ENCODE results near the gene AQP12A.
"Not testable (repeated sequence)": the region's sequence is repeated elsewhere in the genome, so short reads cannot be mapped to it uniquely, and the experiment has no call there.

Gene AQP12A

GRCh38 chr2:240662681-240663080 lies 29.0 kb upstream of the AQP12A start:
- no peak for DNase-seq

DNA sequence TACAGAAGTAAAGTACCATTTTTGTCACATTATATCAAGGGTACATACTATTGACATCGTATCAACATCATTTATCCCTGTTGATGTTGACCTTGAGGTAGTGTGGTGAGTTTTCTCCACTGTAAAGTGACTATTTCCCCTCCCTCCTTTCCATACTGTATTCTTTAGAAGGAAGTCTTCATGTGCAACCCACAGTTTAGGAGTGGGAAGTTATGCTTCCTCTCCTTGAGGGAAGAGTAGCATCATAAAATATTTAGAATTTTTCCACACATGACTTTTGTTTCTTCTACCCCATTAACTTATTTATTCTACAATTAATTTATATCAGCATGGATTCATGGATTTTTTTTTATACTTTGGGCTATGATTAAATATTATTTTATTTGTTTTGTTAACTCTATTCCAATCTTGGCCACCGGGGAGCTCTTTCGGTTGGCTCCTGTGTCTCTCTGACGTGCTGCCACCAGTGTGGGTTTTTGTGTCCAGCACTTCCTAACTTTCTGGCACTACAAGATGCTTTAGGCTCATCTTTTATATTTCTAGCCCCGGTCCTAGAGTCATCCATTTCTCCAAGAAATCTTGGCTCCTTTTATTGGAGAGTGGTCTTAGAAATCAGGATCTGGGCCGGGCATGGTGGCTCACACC lies 28.0 kb upstream of the AQP12A start:
- no peak for DNase-seq

DNA sequence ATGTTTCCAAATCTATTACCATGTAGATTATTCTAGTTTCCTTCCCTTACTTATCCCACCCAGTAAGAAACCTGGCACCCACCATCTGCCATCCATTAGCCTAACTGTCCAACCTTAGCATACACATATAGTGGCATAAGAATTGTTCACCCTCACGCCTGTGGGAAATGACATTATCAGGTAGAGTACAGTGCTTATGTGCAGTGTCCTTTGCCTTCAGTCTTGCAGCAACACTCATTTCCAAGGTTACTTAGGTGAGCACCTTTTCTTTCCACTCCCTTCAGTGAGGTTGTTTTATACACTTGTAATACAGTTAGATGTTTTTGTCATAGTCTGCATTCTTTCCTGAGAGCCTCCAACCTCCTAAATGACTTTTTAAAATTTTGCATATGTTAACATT lies 27.0 kb upstream of the AQP12A start:
- DNase-seq = no peak

- no peak for DNase-seq
Observed at GRCh38 chr2:240670402-240670801, 21.3 kb upstream of the AQP12A start.

DNA sequence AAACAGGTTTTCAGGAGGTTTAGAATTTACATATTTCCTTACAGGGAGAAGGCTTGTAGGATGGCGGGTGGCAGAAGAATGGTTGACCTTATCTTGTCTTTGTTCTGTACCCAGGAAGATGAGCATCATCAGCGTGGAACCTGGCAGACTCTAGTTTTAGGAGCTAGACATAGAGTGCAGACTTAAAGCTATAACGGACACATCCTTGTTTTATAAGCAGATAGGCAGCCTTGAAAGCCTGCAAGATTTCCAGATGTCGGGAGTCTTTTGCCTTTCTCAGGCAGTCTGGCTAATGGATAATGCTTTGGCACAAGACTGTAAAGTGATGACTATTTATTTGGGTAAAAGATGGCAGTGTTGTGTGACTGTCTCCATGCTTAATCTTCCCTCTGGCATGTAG lies 20.7 kb upstream of the AQP12A start:
- no peak for DNase-seq

GRCh38 chr2:240672076-240672700 lies 19.5 kb upstream of the AQP12A start:
- no peak for DNase-seq

GRCh38 chr2:240672701-240673190 lies 18.9 kb upstream of the AQP12A start:
- DNase-seq = no peak

DNA sequence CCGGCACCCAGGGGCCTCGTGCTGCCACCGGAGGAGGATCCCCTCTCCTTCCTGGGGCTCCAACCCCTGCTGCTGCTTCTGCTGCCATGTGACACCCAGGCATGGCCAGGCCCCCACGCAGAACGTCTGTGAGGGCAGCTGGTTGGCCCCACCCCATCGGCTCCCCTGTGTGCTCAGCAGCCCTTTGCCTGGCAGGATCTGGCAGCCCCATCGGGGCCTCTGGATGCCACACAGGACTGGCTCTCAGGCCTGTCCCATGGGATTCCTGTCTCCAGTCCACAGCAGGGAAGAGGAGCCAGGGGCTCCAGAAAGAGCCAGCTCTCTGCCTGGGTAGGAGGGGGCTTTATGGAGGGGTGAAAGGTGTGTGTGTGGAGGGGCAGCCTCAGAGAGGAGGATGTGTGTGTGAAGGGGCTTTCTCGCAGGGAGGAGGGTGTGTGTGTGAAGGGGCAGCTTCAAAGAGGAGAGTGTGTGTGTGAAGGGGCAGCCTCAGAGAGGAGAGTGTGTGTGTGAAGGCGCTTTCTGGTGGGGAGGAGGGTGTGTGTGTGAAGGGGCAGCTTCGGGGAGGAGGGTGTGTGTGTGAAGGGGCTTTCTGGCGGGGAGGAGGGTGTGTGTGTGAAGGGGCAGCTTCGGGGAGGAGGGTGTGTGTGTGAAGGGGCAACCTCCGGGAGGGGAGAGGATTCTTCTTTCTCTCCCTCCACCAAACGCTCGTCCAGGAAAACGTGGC lies 17.0 kb upstream of the AQP12A start:
- not testable (repeated sequence) for DNase-seq

DNA sequence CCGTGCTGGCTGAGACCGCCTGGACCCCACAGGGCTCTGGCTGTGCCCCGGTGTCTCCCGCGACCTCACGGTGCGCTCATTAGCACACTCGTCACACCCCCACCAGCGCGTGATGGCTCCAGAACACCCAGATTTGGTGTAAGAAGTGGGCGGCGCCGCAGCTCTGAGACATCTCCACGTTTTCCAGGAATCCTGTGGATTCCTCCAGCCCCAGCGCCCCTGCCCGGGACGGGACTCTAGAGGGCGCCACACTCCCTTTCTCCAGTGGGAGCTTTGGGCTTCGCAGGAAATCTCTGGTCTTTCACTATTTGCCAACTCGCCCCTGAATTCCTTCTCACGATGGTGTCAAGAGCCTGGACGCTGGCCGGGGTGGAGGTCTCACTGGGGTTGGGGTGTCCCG lies 16.3 kb upstream of the AQP12A start:
- DNase-seq = not testable (repeated sequence)

DNA sequence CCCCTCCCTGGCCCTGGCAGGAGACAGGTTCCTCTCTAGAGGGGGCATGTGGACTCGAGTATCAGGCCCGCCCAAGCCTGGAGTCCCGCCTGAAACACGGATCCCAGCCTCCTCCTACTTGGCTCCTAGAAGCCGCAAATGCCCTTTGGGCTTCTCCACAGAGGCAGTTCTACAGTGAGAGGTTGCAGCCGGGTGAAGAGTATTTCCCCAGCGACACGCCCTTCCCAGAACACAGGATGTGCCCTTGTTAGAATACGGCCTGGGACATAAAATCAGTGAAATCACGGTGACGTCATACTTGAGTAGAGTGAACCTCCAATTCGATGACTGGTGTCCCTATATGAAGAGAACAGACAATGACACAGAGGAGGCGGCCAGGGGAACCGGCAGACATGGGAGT lies 13.6 kb upstream of the AQP12A start:
- not testable (repeated sequence) for DNase-seq

DNA sequence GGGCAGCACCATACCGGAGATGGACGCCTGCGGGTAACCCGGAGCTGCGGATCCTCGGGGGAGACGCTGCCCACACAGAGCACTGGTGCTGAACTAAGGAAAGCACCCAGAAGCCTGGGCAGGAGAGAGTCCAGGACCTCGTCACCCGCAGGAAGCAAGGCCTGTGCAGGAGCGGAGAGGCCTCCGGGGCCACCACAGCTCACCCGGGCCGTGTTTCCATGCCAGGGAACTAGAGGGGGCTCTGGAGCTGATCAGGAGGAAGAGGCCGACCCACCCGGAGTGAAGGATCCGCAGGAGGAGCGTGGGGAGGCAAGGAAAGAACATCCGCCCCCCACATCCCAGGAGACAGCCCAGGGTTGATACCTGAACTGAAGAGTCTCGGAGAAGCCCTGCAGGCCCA lies 12.8 kb upstream of the AQP12A start:
- not testable (repeated sequence) for DNase-seq

- DNase-seq = not testable (repeated sequence)
Observed at GRCh38 chr2:240680185-240680584, 11.5 kb upstream of the AQP12A start.

DNA sequence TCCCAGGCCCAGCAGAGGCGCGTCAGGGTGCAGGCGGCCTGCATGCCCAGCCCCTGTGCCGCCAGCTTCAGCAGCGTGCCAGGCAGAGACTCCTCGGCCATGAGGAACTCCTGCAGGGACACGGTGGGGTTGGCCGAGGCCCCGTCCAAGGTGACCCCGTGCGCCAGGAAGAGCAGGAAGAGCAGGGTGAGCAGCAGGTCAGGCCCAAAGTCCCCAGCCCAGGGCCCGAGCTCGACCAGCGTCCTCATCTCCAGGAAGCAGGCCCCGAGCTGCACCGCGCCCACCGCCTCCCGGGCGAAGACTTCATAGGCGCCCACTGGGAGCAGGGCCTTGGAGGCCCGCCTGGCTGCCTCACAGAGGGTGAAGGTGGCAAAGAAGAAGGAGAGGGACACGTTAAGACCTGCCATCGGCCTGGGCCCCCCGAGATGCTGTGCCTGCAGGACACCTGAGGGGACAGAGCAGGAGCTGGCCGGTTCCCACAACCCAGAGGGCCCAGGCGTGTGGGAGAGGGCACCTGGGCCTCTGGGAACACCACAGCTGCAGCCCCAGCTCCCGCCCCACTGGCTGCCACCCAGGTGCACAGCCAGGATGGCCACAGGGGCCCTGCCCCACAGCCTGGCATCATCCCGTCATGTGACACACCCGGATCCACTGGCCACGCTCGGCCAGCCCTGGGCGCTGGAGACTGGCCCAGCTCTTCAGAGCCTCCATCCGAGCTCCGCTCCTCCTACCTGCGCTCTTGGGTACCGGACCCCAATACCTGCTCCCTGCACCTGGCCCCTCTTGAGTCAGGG lies 9.0 kb upstream of the AQP12A start, which contains the start of gene AQP12B:
TSS of gene AQP12B (minus strand) at position 455 of the 794 bp plus-strand sequence. CDS start at position 407, 48 bp downstream.
- DNase-seq = not testable (repeated sequence)

DNA sequence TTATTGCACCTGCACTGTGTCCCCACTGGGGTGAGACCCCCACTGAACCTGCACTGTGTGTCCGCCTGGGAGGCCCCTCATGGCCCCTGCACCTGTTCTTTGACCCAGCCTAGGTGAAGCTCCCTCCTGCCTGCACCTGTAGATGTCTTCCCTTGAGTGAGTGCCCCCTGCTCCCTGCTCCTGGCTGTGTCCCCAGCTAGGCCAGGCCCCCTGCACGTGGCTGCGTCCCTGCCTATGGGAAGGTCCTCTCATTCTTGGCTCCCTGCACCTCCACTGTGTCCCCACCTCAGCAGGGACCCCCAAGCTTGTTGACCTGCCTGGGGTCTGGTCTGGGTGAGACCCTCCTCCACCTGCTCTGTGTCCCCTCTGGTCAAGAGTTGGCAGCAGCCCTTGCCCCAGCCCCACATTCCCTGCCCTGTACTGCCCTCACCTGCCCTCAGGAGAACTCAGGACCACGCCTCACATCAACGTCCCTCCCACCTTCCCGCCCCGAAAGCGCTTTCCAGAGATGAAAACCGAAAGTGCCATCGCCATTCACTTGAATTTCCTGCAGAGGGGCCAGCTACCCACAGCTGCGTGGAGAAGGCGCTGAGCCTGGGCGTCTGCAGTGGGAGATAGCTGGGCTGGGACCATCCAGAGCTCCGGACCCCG lies 8.2 kb upstream of the AQP12A start:
- not testable (repeated sequence) for DNase-seq

DNA sequence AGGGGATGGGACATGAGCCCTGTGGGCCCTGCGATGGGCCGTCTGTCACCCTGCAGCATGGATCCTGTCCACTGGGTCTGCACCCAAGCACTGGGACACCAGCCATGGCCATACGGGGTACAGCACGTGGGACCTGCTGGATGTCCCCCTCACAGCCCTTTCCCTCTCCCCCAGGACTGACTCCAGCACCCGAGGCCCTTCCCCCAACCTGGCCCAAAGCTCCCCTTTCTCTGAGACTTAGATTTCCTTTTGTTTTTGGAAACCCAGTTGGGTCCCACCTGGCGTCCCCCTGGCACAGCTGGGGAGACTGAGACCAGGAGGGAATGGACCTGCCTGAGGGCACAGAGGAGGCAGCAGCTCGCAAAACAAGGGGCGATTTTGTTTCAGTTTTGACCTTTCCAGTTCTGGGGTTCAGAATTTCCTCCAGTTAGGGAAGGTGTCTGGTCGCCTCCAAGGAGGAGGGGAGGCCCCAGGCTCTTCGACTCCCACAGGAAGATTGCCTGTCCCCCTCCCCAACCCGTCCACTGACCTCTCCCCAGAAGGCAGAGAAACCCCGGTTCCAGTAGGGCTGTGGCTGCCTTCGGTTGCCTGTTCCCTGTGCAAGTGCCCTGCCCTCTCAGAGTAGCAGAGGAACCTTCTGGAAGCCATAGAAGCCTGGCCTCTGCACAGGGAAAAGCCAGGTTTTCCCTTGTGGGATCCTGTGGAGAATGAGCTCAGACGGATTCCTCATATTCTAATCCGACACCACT lies 7.5 kb upstream of the AQP12A start:
- not testable (repeated sequence) for DNase-seq

DNA sequence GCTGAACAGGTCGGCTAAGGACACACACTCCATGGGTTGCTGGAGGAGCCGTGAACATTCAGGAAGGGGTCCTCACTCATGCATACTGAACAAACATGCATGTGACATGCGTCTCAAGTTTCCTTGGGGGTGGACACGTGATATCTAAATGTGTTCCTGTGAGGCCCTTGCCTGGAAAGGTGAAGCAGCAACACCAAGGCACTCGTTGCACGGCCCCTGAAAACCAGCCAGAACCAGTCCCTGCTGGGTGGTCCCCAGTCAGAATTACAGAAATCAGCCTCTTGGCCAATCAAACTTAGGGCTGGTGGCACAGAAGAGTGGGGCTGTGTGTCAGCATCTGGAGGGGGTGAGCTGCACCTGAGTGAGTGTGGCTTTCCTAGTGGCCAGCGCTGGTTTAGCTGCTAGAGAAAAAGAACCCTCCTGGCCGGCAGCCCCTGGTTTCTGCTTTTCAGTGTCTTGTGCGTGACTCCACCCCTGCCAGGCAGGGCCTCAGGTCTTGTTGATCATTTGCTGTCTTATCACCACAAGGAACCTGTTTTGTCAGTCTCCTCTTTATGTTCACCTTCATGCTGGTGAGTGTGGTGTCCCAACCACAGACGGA lies 5.8 kb upstream of the AQP12A start:
- DNase-seq = peak; percentile 60

- no peak for DNase-seq
Observed at GRCh38 chr2:240686460-240686859, 5.2 kb upstream of the AQP12A start.

- DNase-seq = no peak
Observed at GRCh38 chr2:240687045-240687740, 4.5 kb upstream of the AQP12A start.

DNA sequence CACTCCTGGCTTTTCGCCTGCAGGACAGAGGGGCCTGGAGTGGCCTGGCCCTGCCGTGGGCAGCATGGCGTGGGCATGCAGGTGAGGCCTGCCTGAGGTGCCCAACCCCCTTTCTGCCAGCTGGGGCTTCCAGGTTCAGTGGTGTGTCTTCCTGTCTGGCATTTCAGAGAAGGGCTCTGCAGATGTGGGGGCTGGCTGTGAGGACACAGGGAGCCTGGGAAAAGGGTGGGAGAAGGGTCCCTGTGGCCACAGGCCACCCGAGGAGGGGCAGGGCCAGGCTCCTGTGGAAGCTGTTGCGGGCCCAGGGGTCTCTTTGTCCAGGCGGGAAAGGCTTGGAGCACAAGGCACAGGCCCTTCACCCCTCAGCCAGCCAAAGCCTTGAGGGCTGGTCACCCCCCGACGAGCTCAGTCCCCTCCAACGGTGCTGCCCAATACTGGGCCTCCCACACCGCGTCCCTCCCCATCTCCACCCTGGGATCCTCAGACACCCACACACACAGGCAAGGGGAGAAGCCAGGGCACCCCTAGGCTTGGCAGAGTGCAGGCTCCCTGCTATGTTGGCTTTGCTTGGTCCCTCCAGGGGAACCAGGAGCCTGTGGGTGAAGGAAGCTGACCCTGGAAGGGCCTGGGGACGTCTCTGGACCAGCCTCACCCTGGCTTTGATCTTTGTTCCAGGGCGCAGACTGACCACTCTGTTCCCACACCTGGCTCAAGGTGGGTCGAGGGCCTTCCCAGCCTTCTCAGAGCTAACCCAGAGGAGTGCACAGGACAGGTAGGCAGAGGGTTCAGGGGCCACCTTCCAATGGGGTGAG lies 3.7 kb upstream of the AQP12A start:
- DNase-seq = no peak

GRCh38 chr2:240688553-240688919 lies 3.1 kb upstream of the AQP12A start:
- DNase-seq = peak; percentile 18
